Amygdala (tissue), 56 donors: ENCODE results near the gene TFF1.

Experiments used
- DNase-seq, 56 donors: peaks; one replicate each; lab custom pipeline; 2025; lab: John Stamatoyannopoulos, UW

Gene TFF1

GRCh38 chr21:42384156-42384945 lies 18.0 kb upstream of the TFF1 start:
- DNase-seq: no peak

- no peak for DNase-seq
Measured at GRCh38 chr21:42383331-42383730, 17.0 kb upstream of the TFF1 start.

- DNase-seq: no peak
Measured at GRCh38 chr21:42382915-42383314, 16.6 kb upstream of the TFF1 start.

- DNase-seq: peak in 3 of 56 donors; percentile 1 to 26 (median 18)
Measured at GRCh38 chr21:42381347-42381984, 15.1 kb upstream of the TFF1 start.

GRCh38 chr21:42379426-42380215 lies 13.3 kb upstream of the TFF1 start:
- DNase-seq: no peak

- DNase-seq: no peak
Measured at GRCh38 chr21:42378418-42378817, 12.1 kb upstream of the TFF1 start.

- DNase-seq: no peak
Measured at GRCh38 chr21:42377951-42378340, 11.6 kb upstream of the TFF1 start.

- no peak for DNase-seq
Measured at GRCh38 chr21:42377211-42377950, 11.0 kb upstream of the TFF1 start.

- no peak for DNase-seq
Measured at GRCh38 chr21:42376338-42376982, 10.1 kb upstream of the TFF1 start.

GRCh38 chr21:42375966-42376337 lies 9.6 kb upstream of the TFF1 start:
- no peak for DNase-seq

GRCh38 chr21:42375506-42375905 lies 9.2 kb upstream of the TFF1 start:
- no peak for DNase-seq

GRCh38 chr21:42374864-42375499 lies 8.6 kb upstream of the TFF1 start:
- no peak for DNase-seq

GRCh38 chr21:42374457-42374856 lies 8.1 kb upstream of the TFF1 start:
- DNase-seq: no peak

- DNase-seq: no peak
Measured at GRCh38 chr21:42373908-42374455, 7.6 kb upstream of the TFF1 start.

GRCh38 chr21:42373196-42373907 lies 7.0 kb upstream of the TFF1 start:
- no peak for DNase-seq

- no peak for DNase-seq
Measured at GRCh38 chr21:42370894-42371654, 4.7 kb upstream of the TFF1 start.

GRCh38 chr21:42369821-42370220 lies 3.5 kb upstream of the TFF1 start:
- DNase-seq: no peak
